Hematopoietic multipotent progenitor cell treated with erythropoietin and hydrocortisone succinate and interleukin-3 and kit ligand, for 4 days (in vitro differentiated cells): Measurements from ENCODE around the gene LY6G6C.

Experiments used
- DNase-seq: peaks from one replicate; pipeline ENCODE4 v3.0.0-alpha.2; 2015

Gene LY6G6C

GRCh38 chr6:31721351-31722020, at the start of gene LY6G6C:
TSS of gene LY6G6C (minus strand) at chr6:31721746. CDS start at chr6:31721679, 67 bp downstream.
- no peak for DNase-seq

DNA sequence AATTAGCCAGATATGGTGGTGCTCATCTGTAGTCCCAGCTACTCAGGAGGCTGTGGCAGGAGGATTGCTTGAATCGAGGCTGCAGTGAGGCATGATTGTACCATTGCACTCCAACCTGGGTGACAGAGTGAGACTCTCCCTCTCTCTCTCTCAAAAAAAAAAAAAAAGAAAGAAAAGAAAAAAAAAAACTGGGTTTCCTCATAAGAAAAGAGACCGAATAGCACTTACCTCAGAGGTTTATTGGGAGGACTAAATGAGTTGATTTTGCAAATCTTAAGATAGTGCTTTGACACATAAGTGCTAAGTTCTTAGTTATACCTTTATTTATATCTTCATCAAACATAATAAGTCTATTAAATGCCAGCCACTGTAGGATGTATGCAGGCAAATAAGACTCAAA, 49.3 kb upstream of the LY6G6C start:
- no peak for DNase-seq

- DNase-seq, result peak; percentile 93
Measured at GRCh38 chr6:31769684-31770371, 48.3 kb upstream of the LY6G6C start.

GRCh38 chr6:31768363-31769257, 47.1 kb upstream of the LY6G6C start:
- DNase-seq, result no peak

DNA sequence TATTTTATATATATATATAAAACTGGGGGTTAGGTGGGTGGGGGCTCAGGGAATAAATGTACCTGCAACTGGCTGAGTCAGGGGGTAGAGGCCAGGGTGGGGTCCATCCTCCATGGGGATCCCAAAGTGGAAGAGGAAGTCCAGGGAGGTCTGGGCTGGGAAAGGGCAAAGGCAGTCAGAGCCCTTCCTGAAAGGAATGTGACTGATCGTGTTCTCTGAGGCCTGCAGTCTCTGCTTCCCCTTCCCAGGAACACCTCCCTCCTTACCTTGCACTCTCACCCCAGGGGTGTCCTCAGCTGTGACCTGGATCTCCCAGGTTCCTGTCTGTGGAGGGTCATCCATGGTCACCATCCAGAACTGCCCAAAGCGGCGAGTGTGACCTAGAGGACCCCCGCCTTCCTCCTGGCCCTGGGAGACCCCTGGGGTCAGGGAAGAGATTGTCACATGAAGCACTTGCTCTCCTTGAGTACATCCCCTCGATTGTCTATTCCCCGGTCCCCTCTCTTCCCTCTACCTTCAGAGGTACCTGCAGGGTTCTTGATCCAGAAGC, 45.6 kb upstream of the LY6G6C start:
- no peak for DNase-seq

- no peak for DNase-seq
Measured at GRCh38 chr6:31765910-31766794, 44.6 kb upstream of the LY6G6C start.

GRCh38 chr6:31765559-31765909, 44.0 kb upstream of the LY6G6C start:
- DNase-seq, result no peak

DNA sequence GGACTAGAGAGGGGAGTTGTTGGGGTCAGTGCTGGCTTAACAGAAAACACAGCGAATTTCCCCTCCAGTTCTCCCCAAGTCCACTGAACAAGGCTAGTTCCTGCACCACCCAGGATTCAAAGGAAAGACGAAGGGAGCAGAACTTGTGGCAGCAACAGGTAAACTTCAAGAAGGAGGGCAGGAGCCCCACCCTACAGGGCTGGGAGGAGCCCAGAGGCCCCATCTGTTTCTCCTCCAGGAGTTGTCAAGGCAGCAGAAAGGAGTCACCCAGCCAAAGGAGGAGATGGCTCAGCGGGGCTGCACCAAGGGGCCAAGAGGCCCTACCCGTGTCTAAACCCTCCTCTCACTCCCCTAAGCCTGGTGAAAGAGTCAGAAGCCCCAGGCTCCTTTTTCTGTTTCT, 42.7 kb upstream of the LY6G6C start:
- no peak for DNase-seq

GRCh38 chr6:31763619-31763940, 42.0 kb upstream of the LY6G6C start:
- DNase-seq, result no peak

- DNase-seq, result no peak
Measured at GRCh38 chr6:31762878-31763618, 41.5 kb upstream of the LY6G6C start.

DNA sequence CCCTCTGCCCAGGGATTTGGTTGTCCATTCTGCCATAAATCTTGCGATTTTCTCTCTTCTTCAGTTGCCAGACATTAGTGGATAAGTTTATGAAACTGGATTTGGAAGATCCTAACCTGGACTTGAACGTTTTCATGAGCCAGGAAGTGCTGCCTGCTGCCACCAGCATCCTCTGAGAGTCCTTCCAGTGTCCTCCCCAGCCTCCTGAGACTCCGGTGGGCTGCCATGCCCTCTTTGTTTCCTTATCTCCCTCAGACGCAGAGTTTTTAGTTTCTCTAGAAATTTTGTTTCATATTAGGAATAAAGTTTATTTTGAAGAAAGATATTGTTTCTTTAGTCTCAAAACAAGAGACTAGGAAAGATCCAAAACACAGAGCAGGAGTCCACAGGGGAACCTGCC, 40.8 kb upstream of the LY6G6C start, which contains the start of gene SAPCD1:
Gene SAPCD1, plus strand, starts transcription at position 301 of the 400 bp plus-strand sequence. CDS start 399 bp downstream, outside the sequence.
- no peak for DNase-seq

- no peak for DNase-seq
Measured at GRCh38 chr6:31761343-31761742, 39.8 kb upstream of the LY6G6C start.

DNA sequence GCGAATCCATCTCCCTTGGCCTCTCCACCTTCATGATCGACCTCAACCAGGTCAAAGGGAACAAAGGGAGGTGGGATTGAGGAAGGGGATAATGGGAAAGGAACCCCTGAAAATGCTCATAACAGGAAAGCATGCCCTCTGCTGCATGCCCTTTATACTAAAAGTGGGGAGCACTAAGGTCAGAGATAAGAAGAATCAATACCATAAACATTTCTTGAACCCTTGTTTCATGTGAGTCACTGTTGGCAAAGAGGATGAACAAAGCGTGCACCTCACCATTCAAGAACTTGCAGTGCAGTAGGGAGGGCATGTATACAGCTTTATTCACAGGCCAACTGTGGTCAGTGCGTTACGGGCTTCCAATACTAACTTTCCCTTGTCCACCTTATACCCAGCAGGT, 39.2 kb upstream of the LY6G6C start:
- no peak for DNase-seq

DNA sequence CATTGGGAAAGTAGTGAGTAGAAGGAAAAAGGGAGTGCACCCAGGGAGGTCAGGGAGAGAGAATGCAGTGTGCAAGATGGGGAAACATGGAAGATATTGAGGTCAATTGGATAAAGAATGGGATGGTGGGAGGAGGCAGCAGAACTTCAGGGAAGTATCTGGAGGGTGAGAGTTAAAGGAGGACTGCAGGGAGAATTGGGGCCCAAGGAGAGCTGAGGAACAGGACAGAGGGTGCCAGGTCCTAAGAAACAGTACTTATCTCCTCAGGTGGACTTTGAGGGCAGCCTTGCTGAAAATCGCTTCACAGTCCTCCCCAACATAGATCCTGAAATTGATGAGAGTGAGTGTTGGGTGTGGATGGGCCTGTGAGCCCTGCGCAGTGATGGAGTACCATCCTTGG, 36.7 kb upstream of the LY6G6C start:
- no peak for DNase-seq

DNA sequence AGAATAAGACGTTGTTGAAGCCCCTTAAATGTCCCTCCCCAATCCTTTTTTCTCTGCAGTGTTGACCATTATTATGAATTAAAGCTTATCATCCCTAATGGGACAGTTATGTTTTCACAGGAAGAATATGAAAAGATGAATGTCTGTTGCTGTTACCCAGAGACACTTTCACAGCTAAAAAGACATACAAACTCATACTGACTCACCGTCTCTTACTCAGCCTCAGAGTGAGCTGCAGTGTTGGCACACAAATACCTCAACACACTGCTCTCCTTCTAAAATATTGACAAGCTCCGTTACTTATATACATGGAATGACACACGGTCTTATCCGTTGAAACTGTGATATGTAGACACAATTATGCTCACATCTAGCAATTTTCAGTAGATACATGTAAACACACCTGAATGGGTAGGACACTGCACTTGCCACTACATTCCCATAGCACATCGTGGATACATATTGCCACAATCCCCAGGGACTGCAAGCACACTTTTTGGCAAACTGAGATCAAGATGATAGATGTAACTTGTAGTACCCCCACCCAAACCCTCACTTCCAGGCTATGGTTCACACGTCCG, 31.3 kb upstream of the LY6G6C start:
- no peak for DNase-seq

DNA sequence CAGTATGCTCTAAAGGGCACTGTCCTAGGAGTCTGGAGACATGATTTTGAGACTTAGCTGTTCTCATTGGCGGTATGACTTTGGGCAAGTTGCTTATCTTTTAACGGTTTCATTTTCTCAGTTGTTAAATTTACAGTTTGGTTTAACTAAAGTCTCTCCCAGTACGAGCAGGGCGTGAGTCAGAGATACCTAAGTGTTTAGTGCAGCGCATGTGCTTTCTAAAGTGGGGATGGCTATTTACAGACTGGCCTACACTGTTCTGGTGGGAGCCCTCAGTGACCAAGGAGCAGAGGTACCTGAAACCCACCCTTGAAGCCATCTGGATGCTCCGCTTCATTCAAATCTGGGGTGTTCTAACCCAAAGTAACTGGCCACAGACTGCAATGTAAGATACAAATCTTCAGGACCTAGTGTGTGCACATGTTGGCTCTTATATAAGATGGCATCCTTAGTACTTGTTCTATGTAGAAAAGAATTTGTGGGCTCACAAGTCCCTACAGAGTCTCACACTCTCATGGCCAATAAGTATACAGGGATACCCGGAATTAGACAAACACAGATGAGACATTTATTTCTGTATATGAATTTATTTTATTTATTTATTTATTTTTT, 29.0 kb upstream of the LY6G6C start:
- no peak for DNase-seq

DNA sequence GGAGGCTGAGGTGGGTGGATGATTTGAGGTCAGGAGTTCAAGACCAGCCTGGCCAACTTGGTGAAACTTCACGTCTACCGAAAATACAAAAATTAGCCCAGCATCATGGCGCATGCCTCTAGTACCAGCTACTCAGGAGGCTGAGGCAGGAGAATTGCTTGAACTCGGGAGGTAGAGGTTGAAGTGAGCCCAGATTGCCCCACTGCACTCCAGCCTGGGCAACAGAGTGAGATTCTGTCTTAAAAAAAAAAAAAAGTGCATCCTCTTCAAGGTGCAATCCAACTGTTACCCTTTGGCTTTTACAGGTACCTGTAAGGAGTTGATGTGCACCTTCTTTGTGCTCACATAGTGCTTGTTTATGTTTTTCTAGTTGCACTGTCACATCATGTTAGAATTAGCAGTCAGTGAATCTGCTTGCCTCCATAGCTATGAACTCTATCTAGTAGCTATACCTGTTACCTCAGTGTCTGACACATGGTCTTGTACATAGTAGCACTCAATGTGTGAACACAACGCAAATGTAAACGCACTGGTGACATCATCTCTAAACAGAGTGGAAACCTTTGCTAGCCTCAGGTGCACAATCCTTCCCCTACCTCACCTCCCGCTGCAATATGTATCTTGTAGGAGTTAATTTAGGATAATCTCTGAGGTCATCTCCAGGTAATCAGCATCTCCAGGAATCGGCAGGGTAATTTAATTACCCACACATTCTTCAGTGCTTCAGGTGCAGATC, 27.9 kb upstream of the LY6G6C start:
- no peak for DNase-seq

DNA sequence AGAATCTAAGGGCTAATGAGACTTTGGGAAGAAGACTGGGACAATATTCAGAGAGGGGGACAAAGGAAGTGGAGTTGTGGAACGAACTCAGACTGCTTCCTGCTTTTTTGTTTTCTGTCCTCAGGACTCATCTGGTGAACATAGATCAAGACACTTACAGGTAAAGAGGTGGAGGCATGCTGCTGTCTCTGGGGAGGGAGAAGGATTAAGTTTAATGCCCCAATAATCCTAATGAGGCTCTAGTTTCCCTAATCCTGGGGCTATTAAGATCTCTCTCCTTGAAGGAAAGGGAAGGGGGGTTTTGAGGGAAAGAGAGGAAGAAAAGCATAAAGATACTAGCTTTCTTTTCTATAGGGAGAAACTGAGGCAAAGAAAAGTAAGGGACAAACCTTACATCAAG, 22.9 kb upstream of the LY6G6C start:
- no peak for DNase-seq

- DNase-seq, result no peak
Measured at GRCh38 chr6:31742894-31743293, 21.3 kb upstream of the LY6G6C start.

DNA sequence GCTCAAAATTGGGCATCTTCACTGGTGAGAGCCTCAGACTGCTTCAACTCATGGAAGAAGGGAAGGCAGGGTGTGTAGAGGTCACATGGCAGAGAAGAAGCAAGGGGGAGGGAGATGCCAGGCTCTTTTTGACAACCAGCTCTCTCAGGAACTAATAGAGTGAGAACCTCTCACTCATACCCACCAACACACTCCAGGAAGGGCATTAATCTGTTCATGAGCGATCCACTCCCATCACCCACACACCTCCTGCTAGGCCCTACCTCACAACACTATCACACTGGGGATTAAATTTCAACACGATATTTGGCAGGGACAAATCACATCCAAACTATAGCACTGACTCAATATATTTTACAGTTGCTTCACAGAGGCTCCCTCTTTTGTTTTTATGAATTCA, 20.3 kb upstream of the LY6G6C start:
- no peak for DNase-seq
